CD4-positive, alpha-beta T cell treated with Interleukin-15 for 1 hour (primary cell): ENCODE data around the gene MAU2.

Experiments used
- DNase-seq: peaks from one replicate; pipeline ENCODE4 v3.0.0-alpha.2; 2020

The MAU2 gene

GRCh38 chr19:19320361-19321140, at the start of gene MAU2, which contains the start of gene SUGP1:
Gene MAU2, plus strand, starts transcription at chr19:19320829. Its CDS starts 31 bp downstream, at chr19:19320860.
Gene SUGP1, minus strand, starts transcription at chr19:19320509. Its CDS starts 13 bp downstream, at chr19:19320496.
- peak; percentile 91 for DNase-seq

- no peak for DNase-seq
These were observed 48.6 kb upstream of the MAU2 start for GRCh38 chr19:19271828-19272599.

GRCh38 chr19:19274146-19274545, 46.5 kb upstream of the MAU2 start:
- DNase-seq = no peak

- DNase-seq = no peak
These were observed 45.7 kb upstream of the MAU2 start for GRCh38 chr19:19274716-19275565.

GRCh38 chr19:19276386-19276785, 44.2 kb upstream of the MAU2 start:
- DNase-seq = no peak

GRCh38 chr19:19276851-19277250, 43.8 kb upstream of the MAU2 start:
- DNase-seq = no peak

GRCh38 chr19:19278315-19278714, 42.3 kb upstream of the MAU2 start:
- no peak for DNase-seq

- no peak for DNase-seq
These were observed 41.5 kb upstream of the MAU2 start for GRCh38 chr19:19279062-19279612.

- DNase-seq = no peak
These were observed 40.8 kb upstream of the MAU2 start for GRCh38 chr19:19279853-19280252.

GRCh38 chr19:19280561-19280960, 40.1 kb upstream of the MAU2 start:
- DNase-seq = no peak

GRCh38 chr19:19285686-19286085, 34.9 kb upstream of the MAU2 start:
- DNase-seq = no peak

GRCh38 chr19:19292607-19293006, 28.0 kb upstream of the MAU2 start:
- DNase-seq = no peak

GRCh38 chr19:19294914-19295313, 25.7 kb upstream of the MAU2 start:
- no peak for DNase-seq

- no peak for DNase-seq
These were observed 23.5 kb upstream of the MAU2 start for GRCh38 chr19:19296953-19297689.

- DNase-seq = no peak
These were observed 22.9 kb upstream of the MAU2 start for GRCh38 chr19:19297759-19298158.

- no peak for DNase-seq
These were observed 20.0 kb upstream of the MAU2 start for GRCh38 chr19:19300613-19301012.

GRCh38 chr19:19303411-19303810, 17.2 kb upstream of the MAU2 start:
- DNase-seq = no peak

GRCh38 chr19:19304186-19304965, 16.3 kb upstream of the MAU2 start:
- no peak for DNase-seq

GRCh38 chr19:19305066-19305465, 15.6 kb upstream of the MAU2 start:
- DNase-seq = no peak

GRCh38 chr19:19305696-19306095, 14.9 kb upstream of the MAU2 start:
- DNase-seq = no peak

GRCh38 chr19:19306191-19306590, 14.4 kb upstream of the MAU2 start:
- DNase-seq = no peak
